Heart right ventricle (tissue), 16 donors: ENCODE measurements around the gene RTL10. TPM values are rescaled to one million over a fixed set of nuclear protein-coding genes. Genes with fewer than 3 reads are reported as not detected.

ENCODE experiments used
- ATAC-seq, 8 donors: fragments of 200-7000 bp; cut with Tn5 transposase; one replicate each; pipeline ENCODE4 v1.9.1; 2020; ENCODE audit warnings: mild to moderate bottlenecking in 8 of 8, moderate library complexity in 8 of 8, moderate number of reproducible peaks in 1 of 8
- DNase-seq, 2 donors: peaks; one replicate each; pipeline ENCODE4 v3.0.0-alpha.2; 2020
- H3K27ac ChIP-seq, 10 donors: fragments of 200-600 bp; sonication (generic) in 2 of 10; one replicate each; pipeline versions ENCODE4 v1.5.0 to v1.8.0; 2020 to 2022; ENCODE audit warnings: mild to moderate bottlenecking in 3 of 10
- H3K27me3 ChIP-seq, 7 donors: fragments of 200-600 bp; one replicate each; pipeline ENCODE4 v1.8.0; 2021 to 2022; ENCODE audit warnings: mild to moderate bottlenecking in 2 of 7
- H3K36me3 ChIP-seq, 9 donors: fragments of 200-600 bp; sonication (generic) in 1 of 9; one replicate each; pipeline versions ENCODE4 v1.5.0 to v1.8.0; 2020 to 2022; ENCODE audit warnings: mild to moderate bottlenecking in 2 of 9
- H3K4me1 ChIP-seq, 9 donors: fragments of 200-600 bp; sonication (generic) in 1 of 9; one replicate each; pipeline versions ENCODE4 v1.5.0 to v1.8.0; 2020 to 2022; ENCODE audit warnings: mild to moderate bottlenecking in 4 of 9
- H3K4me3 ChIP-seq, 10 donors: fragments of 200-600 bp; sonication (generic) in 2 of 10; one replicate each; pipeline versions ENCODE4 v1.5.0 to v1.8.0; 2020 to 2022; ENCODE audit warnings: mild to moderate bottlenecking in 7 of 10, moderate library complexity in 2 of 10
- H3K9me3 ChIP-seq, 11 donors: fragments of 200-600 bp in 10 of 11; sonication (generic) in 2 of 11; one replicate each; pipeline versions ENCODE4 v1.5.0 to v1.8.0; 2013 to 2022; ENCODE audit warnings: mild to moderate bottlenecking in 2 of 11, control low read depth in 1 of 11, moderate library complexity in 1 of 11
- CTCF ChIP-seq, 9 donors: fragments of 200-600 bp; sonication (generic) in 2 of 9; IDR thresholded peaks; one replicate each; pipeline versions ENCODE4 v1.5.0 to v1.8.0; 2021 to 2022; ENCODE audit warnings: antibody characterized with exemption in 9 of 9, mild to moderate bottlenecking in 5 of 9, moderate library complexity in 1 of 9
- WGBS, 2 donors: extraction: QIAGEN DNeasy Blood & Tissue Kit; methylation state at CpG; one replicate each; pipeline ENCODE4 v1.1.7; 2013; ENCODE audit warnings: inconsistent platforms in 1 of 2; 5-methylcytosine and 5-hydroxymethylcytosine counted together
- intact Hi-C, 10 donors: fragments of 100-400 bp; cut with DNase I; formaldehyde crosslinking; loops; one replicate each; pipeline versions ENCODE4 v1.11.1 to v1.14.2; 2022
- polyA plus RNA-seq, 2 donors: library from polyadenylated mRNA; stranded (reverse); fragments of 200-250 nt; gene quantifications; one replicate each; pipeline ENCODE4 v1.2.3, GENCODE V29; 2013
- total RNA-seq, 10 donors: library from RNA; stranded (reverse); fragmentation: NEBNext Ultra II Directional in 3 of 10; extraction: Animal tissue kit (Norgen Biotek cat#: 25700) in 3 of 10; gene quantifications; one replicate each; pipeline versions ENCODE4 v1.2.1 to v1.2.4, GENCODE V29; 2021 to 2023
- donor health status: Arrhythmogenic right ventricular cardiomyopathy.
- donor health status: ischemic (EF 13 %, LVEDD 7.1; RV severe dilation, severe dysfunction).
- donor health status: healthy with polysubstance abuse.
- donor health status: DM: no; HTN: yes; CAD: no.
- donor health status: DM: no; HTN: no; CAD: no.
- donor health status: ischemic (EF 25% LVEDD 6.9; RV normal size, moderate dysfunction).
- donor health status: ischemic (EF 25% LVEDD 5.7; RV mildly dilated, moderate dysfunction).
- donor health status: healthy.
- donor health status: DM: yes; HTN: yes; CAD: no.
- donor health status: Ischemic cardiomyopathy.
- donor health status: ischemic (EF 35%, LVEDD 5.7; RV mildly dilated, moderate dysfunction).
- donor health status: nonischemic (EF 11% LVEDD 7.7; RV severe dilation, severe dysfunction).
- donor health status: DM: yes; HTN: yes; CAD: no.
- donor health status: PGD.
- donor health status: ischemic (EF 29% LVEDD 5.4; RV normal size, mild dysfunction).
- donor health status: nonischemic (EF 23%, LVEDD 6.1; RV moderate dilation, normal function).

The RTL10 gene
- total and polyA plus RNA-seq, 12 donors: 4.0 to 12.0 (median 7.1) TPM

- peaks cover 2 to 15% (median 10%) of the 10 kb centered on the region in 9 donors for H3K4me1 ChIP-seq
Measured at GRCh38 chr22:19873138-19873959, 18.7 kb upstream of the RTL10 start.

GRCh38 chr22:19872779-19873137 lies 18.1 kb upstream of the RTL10 start:
- Histone ChIP-seq H3K4me3 (no peak overlapping the region), H3K4me1 (peaks cover 2 to 15% (median 10%) of the 10 kb centered on the region in 9 donors), H3K27me3 (no peaks in the 10 kb centered on the region), H3K36me3 (peaks cover 0 to 9% (median 0%) of the 10 kb centered on the region in 9 donors), H3K27ac (no peak overlapping the region), H3K9me3 (no peaks in the 10 kb centered on the region)
- ATAC-seq (no peak), DNase-seq (no peak)
- TF ChIP-seq CTCF (IDR thresholded peaks at IDR 0.05): no peak
- WGBS, 2 donors: 70 to 71% methylated on average over 7 of the region's 7 CpGs
- intact Hi-C loops: loop anchor here in 1 of 10 donors (5.0 kb wide), 1 partner anchor 40 kb away; no protein-coding TSS in a partner anchor

More at GRCh38 chr22:19873138-19873959, 18.7 kb upstream of the RTL10 start:
- Histone ChIP-seq H3K4me3 (no peak overlapping the region), H3K27ac (no peak overlapping the region), H3K36me3 (peaks cover 0 to 13% (median 0%) of the 10 kb centered on the region in 9 donors), H3K27me3 (no peaks in the 10 kb centered on the region), H3K9me3 (no peaks in the 10 kb centered on the region)
- DNase-seq (no peak), ATAC-seq (no peak)
- intact Hi-C loops: loop anchor here in 1 of 10 donors (5.0 kb wide), 1 partner anchor 41 kb away; no protein-coding TSS in a partner anchor
- WGBS, 2 donors: 89 to 93% methylated on average over 27 of the region's 27 CpGs
- no peak for TF ChIP-seq CTCF (IDR thresholded peaks at IDR 0.05)

- TF ChIP-seq CTCF (IDR thresholded peaks at IDR 0.05): no peak
- no peaks in the 10 kb centered on the region for H3K27me3 ChIP-seq
- WGBS, 2 donors: 88 to 89% methylated on average over 16 of the region's 16 CpGs
- no peaks in the 10 kb centered on the region for H3K9me3 ChIP-seq
- H3K36me3 ChIP-seq: peaks cover 0 to 7% (median 0%) of the 10 kb centered on the region in 9 donors
- intact Hi-C loops: loop anchor here in 1 of 10 donors (5.0 kb wide), 1 partner anchor 40 kb away; no protein-coding TSS in a partner anchor
- H3K27ac ChIP-seq: no peak overlapping the region
- H3K4me1 ChIP-seq: peaks cover 2 to 15% (median 10%) of the 10 kb centered on the region in 9 donors
- no peak overlapping the region for H3K4me3 ChIP-seq
- DNase-seq: no peak
- peak in 1 of 8 donors; percentile 1 for ATAC-seq
Measured at GRCh38 chr22:19871845-19872778, 17.4 kb upstream of the RTL10 start.
